Measurements from ENCODE around the gene NSMCE3.
A peak's percentile ranks its signal among the peaks of the same experiment; 100 is the strongest.
"Not testable (repeated sequence)": the region's sequence is repeated elsewhere in the genome, so short reads cannot be mapped to it uniquely, and the experiment has no call there.

The NSMCE3 gene

GRCh38 chr15:29268706-29269484, 727 bp downstream of the NSMCE3 start:
- DNase-seq = peak; percentile 29

- DNase-seq = no peak
Observed at GRCh38 chr15:29266052-29266582, 3.5 kb downstream of the NSMCE3 start.

GRCh38 chr15:29263289-29263688, 6.3 kb downstream of the NSMCE3 start:
- DNase-seq = no peak

- no peak for DNase-seq
Observed at GRCh38 chr15:29262738-29263137, 6.9 kb downstream of the NSMCE3 start.

- no peak for DNase-seq
Observed at GRCh38 chr15:29260896-29261295, 8.7 kb downstream of the NSMCE3 start.

- no peak for DNase-seq
Observed at GRCh38 chr15:29259233-29259632, 10.4 kb downstream of the NSMCE3 start.

- no peak for DNase-seq
Observed at GRCh38 chr15:29252234-29252633, 17.4 kb downstream of the NSMCE3 start.

GRCh38 chr15:29244544-29244943, 25.1 kb downstream of the NSMCE3 start:
- no peak for DNase-seq

GRCh38 chr15:29244123-29244522, 25.5 kb downstream of the NSMCE3 start:
- DNase-seq = no peak

- DNase-seq = no peak
Observed at GRCh38 chr15:29242456-29243242, 27.0 kb downstream of the NSMCE3 start.

- DNase-seq = no peak
Observed at GRCh38 chr15:29241207-29241606, 28.4 kb downstream of the NSMCE3 start.

- DNase-seq = no peak
Observed at GRCh38 chr15:29239395-29239794, 30.2 kb downstream of the NSMCE3 start.

GRCh38 chr15:29233566-29233965, 36.1 kb downstream of the NSMCE3 start:
- no peak for DNase-seq

GRCh38 chr15:29226436-29227208, 43.0 kb downstream of the NSMCE3 start:
- DNase-seq = no peak

GRCh38 chr15:29225534-29226234, 43.9 kb downstream of the NSMCE3 start:
- no peak for DNase-seq

GRCh38 chr15:29224987-29225363, 44.6 kb downstream of the NSMCE3 start:
- not testable (repeated sequence) for DNase-seq

GRCh38 chr15:29224235-29224986, 45.2 kb downstream of the NSMCE3 start:
- DNase-seq = not testable (repeated sequence)

GRCh38 chr15:29223640-29224039, 46.0 kb downstream of the NSMCE3 start:
- DNase-seq = no peak

GRCh38 chr15:29222129-29222853, 47.3 kb downstream of the NSMCE3 start:
- no peak for DNase-seq

GRCh38 chr15:29220852-29221251, 48.8 kb downstream of the NSMCE3 start:
- DNase-seq = no peak

GRCh38 chr15:29216955-29217354, 52.7 kb downstream of the NSMCE3 start:
- no peak for DNase-seq
